IMR-90 (cell line): ENCODE measurements around the gene KCNAB2. TPM values are rescaled to one million over a fixed set of nuclear protein-coding genes. Genes with fewer than 3 reads are reported as not detected.

Experiments
- ATAC-seq: fragments of 200-7000 bp; cut with Tn5 transposase; 2 replicates; pipeline ENCODE4 v1.9.1; 2020; ENCODE audit warnings: low read depth, mild to moderate bottlenecking, moderate library complexity
- BruUV-seq: library from RNA; stranded (reverse); fragments of 400-500 nt; replicated peaks from 2 replicates; lab custom pipeline; 2021; lab: Mats Ljungman, UMichigan
- CTCF ChIA-PET: fragments of 300-600 bp; formaldehyde crosslinking; extraction: SDS; loops from one replicate; lab custom pipeline; 2021; ENCODE audit warnings: antibody characterized with exemption; lab: Yijun Ruan, JAX
- POLR2A ChIA-PET: fragments of 300-600 bp; sonication (Branson Sonifier 250); formaldehyde crosslinking; loops from one replicate; lab custom pipeline; 2022; ENCODE audit warnings: antibody characterized with exemption; ENCODE audit not compliant: unreplicated experiment; lab: Charles Lee
- DNase-seq: peaks from one replicate; pipeline ENCODE4 v3.0.0; 2013
- H2AFZ ChIP-seq: replicated peaks from 2 replicates; pipeline ENCODE3; 2013; ENCODE audit warnings: low read length, mild to moderate bottlenecking; ENCODE audit not compliant: poor library complexity
- H2AK5ac ChIP-seq: 2 replicates; pipeline ENCODE4 v1.6.1; 2013; ENCODE audit warnings: low read depth, low read length, inconsistent platforms
- H2AK9ac ChIP-seq: replicated peaks from 2 replicates; pipeline ENCODE3; 2013; ENCODE audit warnings: mild to moderate bottlenecking, low read depth, low read length, moderate library complexity; ENCODE audit not compliant: poor library complexity
- H2BK120ac ChIP-seq: 2 replicates; pipeline ENCODE4 v1.6.1; 2013; ENCODE audit warnings: low read depth, low read length, inconsistent platforms
- H2BK15ac ChIP-seq: 3 replicates; pipeline ENCODE4 v1.6.1; 2013; ENCODE audit warnings: low read depth, low read length, inconsistent platforms
- H2BK20ac ChIP-seq: 2 replicates; pipeline ENCODE4 v1.6.1; 2013; ENCODE audit warnings: low read depth, mild to moderate bottlenecking, inconsistent platforms, low read length, moderate library complexity
- H2BK5ac ChIP-seq: 2 replicates; pipeline ENCODE4 v1.6.1; 2013; ENCODE audit warnings: mild to moderate bottlenecking, low read depth, low read length, inconsistent platforms; ENCODE audit not compliant: poor library complexity, severe bottlenecking
- H3K14ac ChIP-seq: replicated peaks from 2 replicates; pipeline ENCODE4 v1.6.1; 2013; ENCODE audit warnings: low read depth, low read length, inconsistent platforms
- H3K18ac ChIP-seq: 2 replicates; pipeline ENCODE4 v1.6.1; 2013; ENCODE audit warnings: low read depth, low read length, control low read depth
- H3K23ac ChIP-seq: 2 replicates; pipeline ENCODE4 v1.6.1; 2013; ENCODE audit warnings: low read depth, low read length, inconsistent platforms
- H3K27ac ChIP-seq: 2 replicates; pipeline ENCODE4 v1.5.1; 2013; ENCODE audit warnings: mild to moderate bottlenecking, control low read depth, low read length; ENCODE audit not compliant: insufficient read depth
- H3K27me3 ChIP-seq: 2 replicates; pipeline ENCODE4 v1.6.1; 2013; ENCODE audit warnings: low read length; ENCODE audit not compliant: control insufficient read depth, insufficient read depth
- H3K36me3 ChIP-seq: 2 replicates; pipeline ENCODE4 v1.6.1; 2013; ENCODE audit warnings: low read length, mixed read lengths; ENCODE audit not compliant: control insufficient read depth, insufficient read depth
- H3K4ac ChIP-seq: 2 replicates; pipeline ENCODE4 v1.6.1; 2013; ENCODE audit warnings: low read depth, low read length, inconsistent platforms
- H3K4me1 ChIP-seq: 2 replicates; pipeline ENCODE4 v1.6.1; 2013; ENCODE audit warnings: low read length, mixed read lengths; ENCODE audit not compliant: control insufficient read depth, insufficient read depth
- H3K4me2 ChIP-seq: 2 replicates; pipeline ENCODE4 v1.6.1; 2013; ENCODE audit warnings: low read depth, mild to moderate bottlenecking, control low read depth, low read length, moderate library complexity
- H3K4me3 ChIP-seq: 2 replicates; pipeline ENCODE4 v1.5.1; 2013; ENCODE audit warnings: low read depth, mild to moderate bottlenecking, control low read depth, low read length, moderate library complexity; ENCODE audit not compliant: insufficient read depth
- H3K56ac ChIP-seq: 2 replicates; pipeline ENCODE4 v1.6.1; 2013; ENCODE audit warnings: low read length, inconsistent platforms; ENCODE audit not compliant: insufficient read depth; ENCODE audit errors: extremely low read depth
- H3K79me1 ChIP-seq, 2 experiments: 2 replicates each; pipeline ENCODE4 v1.6.1; 2013; ENCODE audit warnings: low read length in 2 of 2, inconsistent platforms in 1 of 2, low read depth in 1 of 2
- H3K9ac ChIP-seq: 2 replicates; pipeline ENCODE4 v1.6.1; 2013; ENCODE audit warnings: low read depth, low read length, control low read depth
- H3K9me1 ChIP-seq: 2 replicates; pipeline ENCODE4 v1.6.1; 2013; ENCODE audit warnings: low read length, inconsistent platforms; ENCODE audit not compliant: insufficient read depth
- H3K9me3 ChIP-seq: 2 replicates; pipeline ENCODE4 v1.6.1; 2013; ENCODE audit warnings: low read length; ENCODE audit not compliant: control insufficient read depth, insufficient read depth
- H4K20me1 ChIP-seq: 2 replicates; pipeline ENCODE4 v1.6.1; 2013; ENCODE audit warnings: low read length, inconsistent platforms; ENCODE audit not compliant: insufficient read depth
- H4K5ac ChIP-seq: 2 replicates; pipeline ENCODE4 v1.6.1; 2013; ENCODE audit warnings: mild to moderate bottlenecking, low read depth, low read length, control low read depth
- H4K8ac ChIP-seq, 2 experiments: 2 replicates each; pipeline ENCODE4 v1.6.1; 2013; ENCODE audit warnings: low read depth in 2 of 2, low read length in 2 of 2, control low read depth in 1 of 2, inconsistent platforms in 1 of 2
- H4K91ac ChIP-seq: 2 replicates; pipeline ENCODE4 v1.6.1; 2013; ENCODE audit warnings: low read depth, low read length, inconsistent platforms; ENCODE audit not compliant: insufficient read depth
- ELK1 ChIP-seq: fragments of 150-350 bp; IDR thresholded peaks from 2 replicates; pipeline ENCODE4 v1.6.1; 2016; ENCODE audit warnings: low read depth, mild to moderate bottlenecking, low read length, moderate library complexity, borderline replicate concordance
- MAZ ChIP-seq: IDR thresholded peaks from 2 replicates; pipeline ENCODE4 v1.6.1; 2012; ENCODE audit warnings: low read depth, mild to moderate bottlenecking, low read length, improper control_type of control experiment, moderate library complexity, borderline replicate concordance
- RFX5 ChIP-seq: IDR thresholded peaks from 2 replicates; pipeline ENCODE4 v1.8.0; 2012; ENCODE audit warnings: low read depth, mild to moderate bottlenecking, low read length, moderate library complexity
- SMC3 ChIP-seq: fragments of 150-350 bp; IDR thresholded peaks from 2 replicates; pipeline ENCODE4 v1.6.1; 2016; ENCODE audit warnings: low read depth, mild to moderate bottlenecking, antibody characterized with exemption, low read length, moderate library complexity
- WGBS, 2 experiments: methylation state at CpG; one replicate each; pipeline versions ENCODE4 v1.1.5 to v1.1.7; 2013; ENCODE audit warnings: missing lambda C conversion rate in 2 of 2; ENCODE audit not compliant: insufficient read length in 1 of 2; ENCODE audit errors: extremely low coverage in 2 of 2; 5-methylcytosine and 5-hydroxymethylcytosine counted together
- dilution Hi-C: fragments of 300-500 bp; cut with HindIII; formaldehyde crosslinking; loops from one replicate; pipeline ENCODE4 v1.14.3; 2018; ENCODE audit warnings: low sequenced_read_pairs; ENCODE audit not compliant: unreplicated experiment
- in situ Hi-C: fragments of 300-500 bp; cut with MboI; formaldehyde crosslinking; loops from 3 replicates; pipeline ENCODE4 v1.14.3; 2019; ENCODE audit warnings: low sequenced_read_pairs, inconsistent platforms, mixed read lengths
- intact Hi-C: fragments of 100-400 bp; cut with micrococcal nuclease; formaldehyde crosslinking; loops from 2 replicates; pipeline ENCODE4 v1.10.0; 2022
- polyA plus RNA-seq, 3 experiments: library from polyadenylated mRNA; depleted of rRNA; stranded (reverse); fragments of >200 nt; gene quantifications; 2 replicates each; pipeline ENCODE4 v1.2.3, GENCODE V29; 2012; ENCODE audit warnings: low replicate concordance in 1 of 3
- total RNA-seq: library from RNA; depleted of rRNA; stranded (reverse); fragments of >200 nt; gene quantifications from 2 replicates; pipeline ENCODE4 v1.2.3, GENCODE V29; 2012

Gene KCNAB2
- total and polyA plus RNA-seq, 2 of the 4 experiments (the other 2 are of a cell fraction), result 1.3 to 4.2 TPM

- H3K4me1 ChIP-seq, result no peaks in the 10 kb centered on the region
- no peak overlapping the region for H3K27ac ChIP-seq
- ChIA-PET CTCF (no interaction called here), POLR2A (no interaction called here)
- H3K4me2 ChIP-seq, result no peak overlapping the region
- ATAC-seq, result no peak
- no peak overlapping the region for H3K9ac ChIP-seq
- no peak overlapping the region for H4K91ac ChIP-seq
- TF ChIP-seq MAZ (no peak), ELK1 (no peak), RFX5 (no peak), SMC3 (no peak)
- no peak overlapping the region for H3K23ac ChIP-seq
- no peak overlapping the region for H2AK5ac ChIP-seq
- no peak overlapping the region for H3K56ac ChIP-seq
- no peak overlapping the region for H2BK20ac ChIP-seq
- no peak overlapping the region for H4K5ac ChIP-seq
- H3K4ac ChIP-seq, result no peak overlapping the region
- no peak overlapping the region for H2BK120ac ChIP-seq
- no peak overlapping the region for H2BK15ac ChIP-seq
- dilution Hi-C loops (no loop called here), in situ Hi-C loops (no loop called here), intact Hi-C loops (no loop called here)
- 93% methylated on average over 16 of the region's 34 CpGs; no CpG with 5 or more reads in 1 of the 2 experiments for WGBS, 2 experiments
- H3K18ac ChIP-seq, result no peak overlapping the region
- no peak overlapping the region for H2BK5ac ChIP-seq
- H3K14ac ChIP-seq, result no peak overlapping the region
- no peaks in the 10 kb centered on the region for H3K9me1 ChIP-seq
- H3K4me3 ChIP-seq, result no peak overlapping the region
- no peak for DNase-seq
- no peak overlapping the region for H2AK9ac ChIP-seq
- no peaks in the 10 kb centered on the region for H4K20me1 ChIP-seq
- H3K36me3 ChIP-seq, result no peaks in the 10 kb centered on the region
- H2AFZ ChIP-seq, result no peak overlapping the region
- no peaks in the 10 kb centered on the region for H3K79me1 ChIP-seq
- BruUV-seq, result no TSS peak
- no peak overlapping the region for H4K8ac ChIP-seq
- H3K27me3 ChIP-seq, result peaks cover 2% of the 10 kb centered on the region; the same call in 1 of the 2 replicates
- H3K9me3 ChIP-seq, result peaks cover 5% of the 10 kb centered on the region; the same call in 1 of the 2 replicates
Measured at GRCh38 chr1:6128276-6129081, 82.8 kb downstream of the KCNAB2 start.
